ENCODE results near the gene EGFL8. TPM values are rescaled to one million over a fixed set of nuclear protein-coding genes. Genes with fewer than 3 reads are reported as not detected.

EGFL8 gene
- total and polyA plus RNA-seq, 4 experiments from 2014 or later, result 0.23 to 16.6 (median 16.6) TPM; not detected in 1

- DNase-seq, result peak; percentile 62 to 84 (median 70)
- peaks cover under 1% of the 10 kb centered on the region for H3K27me3 ChIP-seq (ENCODE audit: insufficient read depth, low read length)
- Mint-ChIP-seq H3K27me3 (peaks cover 15 to 25% of the 10 kb centered on the region in 2 donors), H3K9me3 (peaks cover 0 to 3% (median 0%) of the 10 kb centered on the region in 8 donors), H3K27ac (peak within 1 kb of the TSS; percentile 92 to 98 (median 94)), H3K4me3 (peak within 1 kb of the TSS; percentile 95 to 100 (median 98)), H3K4me1 (peaks cover 30 to 58% (median 41%) of the 10 kb centered on the region in 4 donors), H3K36me3 (peaks cover 12 to 15% of the 10 kb centered on the region in 2 donors)
- ChIA-PET POLR2A (ENCODE audit: partially characterized antibody) (interaction anchor here (0.9 to 1.3 kb wide), 6 partner anchors 11 to 43 kb away, joined by 3 to 14 read pairs (median 4); partner anchors contain the start of genes ATF6B and EGFL8), CTCF (ENCODE audit: partially characterized antibody) (interaction anchor here (1.0 to 1.3 kb wide), 6 partner anchors 11 to 106 kb away, joined by 3 to 9 read pairs (median 6); partner anchors contain the start of genes EGFL8 and GPSM3)
- peak within 1 kb of the TSS; percentile 42 for H3K27ac ChIP-seq (ENCODE audit: low read depth, low read length)
- no peaks in the 10 kb centered on the region for H3K36me3 ChIP-seq (ENCODE audit: insufficient read depth, low read length)
- intact Hi-C loops (cut with micrococcal nuclease), result loop anchor here (1.0 to 10.0 kb wide), 5 partner anchors 22 to 109 kb away; partner anchors contain the start of genes AGPAT1 and PBX2
- peak within 1 kb of the TSS; percentile 78 to 98 for H3K4me3 ChIP-seq (ENCODE audit: low read length in 2 of 2)
- H3K9me3 ChIP-seq (ENCODE audit: control insufficient read depth in 1 of 2, low read length in 2 of 2), result no peaks in the 10 kb centered on the region
- peaks cover 16% of the 10 kb centered on the region for H3K4me1 ChIP-seq (ENCODE audit: insufficient read depth, low read length)
Measured at GRCh38 chr6:32153564-32154513, 10.6 kb upstream of the EGFL8 start, which contains the start of gene PPT2. Gene PPT2 (plus strand): TSS chr6:32154141. CDS start chr6:32154595, 454 bp downstream.

- peak overlapping the region; percentile 42 for H3K27ac ChIP-seq (ENCODE audit: low read depth, low read length)
- H3K27me3 Mint-ChIP-seq, result peaks cover 11 to 21% of the 10 kb centered on the region in 2 donors
- H3K36me3 Mint-ChIP-seq, result peaks cover 12 to 15% of the 10 kb centered on the region in 2 donors
- H3K27me3 ChIP-seq (ENCODE audit: insufficient read depth, low read length), result no peaks in the 10 kb centered on the region
- POLR2A ChIA-PET (ENCODE audit: partially characterized antibody), result interaction anchor here (0.8 to 1.3 kb wide), 9 partner anchors 10 to 43 kb away, joined by 3 to 14 read pairs (median 4); partner anchors contain the start of genes ATF6B, EGFL8 and PBX2
- H3K36me3 ChIP-seq (ENCODE audit: insufficient read depth, low read length), result no peaks in the 10 kb centered on the region
- CTCF ChIA-PET (ENCODE audit: partially characterized antibody), result interaction anchor here (0.7 to 1.3 kb wide), 10 partner anchors 10 to 107 kb away, joined by 3 to 9 read pairs (median 5); partner anchors contain the start of genes EGFL8 and GPSM3
- no peaks in the 10 kb centered on the region for H3K9me3 ChIP-seq (ENCODE audit: control insufficient read depth in 1 of 2, low read length in 2 of 2)
- H3K4me1 ChIP-seq (ENCODE audit: insufficient read depth, low read length), result peaks cover 14% of the 10 kb centered on the region
- H3K9me3 Mint-ChIP-seq, result peaks cover 0 to 1% (median 0%) of the 10 kb centered on the region in 8 donors
- peak; percentile 60 to 75 (median 69) for DNase-seq
- H3K4me3 Mint-ChIP-seq, result peak overlapping the region; percentile 95 to 100 (median 98)
- H3K4me1 Mint-ChIP-seq, result peaks cover 26 to 54% (median 37%) of the 10 kb centered on the region in 4 donors
- intact Hi-C loops (cut with micrococcal nuclease), result loop anchor here (1.0 to 10.0 kb wide), 5 partner anchors 22 to 110 kb away; partner anchors contain the start of genes AGPAT1 and PBX2
- H3K27ac Mint-ChIP-seq, result peak overlapping the region; percentile 92 to 98 (median 94)
- H3K4me3 ChIP-seq (ENCODE audit: low read length in 2 of 2), result peak overlapping the region; percentile 78 to 98
Measured at GRCh38 chr6:32154514-32155161, 9.8 kb upstream of the EGFL8 start.

- ChIA-PET CTCF (ENCODE audit: partially characterized antibody) (no interaction called here), POLR2A (ENCODE audit: partially characterized antibody) (no interaction called here)
- no peak overlapping the region for H3K27ac Mint-ChIP-seq
- Histone ChIP-seq H3K4me1 (ENCODE audit: insufficient read depth, low read length) (peaks cover 14% of the 10 kb centered on the region), H3K4me3 (ENCODE audit: low read length in 2 of 2) (no peak overlapping the region), H3K36me3 (ENCODE audit: insufficient read depth, low read length) (no peaks in the 10 kb centered on the region), H3K27ac (ENCODE audit: low read depth, low read length) (no peak overlapping the region), H3K27me3 (ENCODE audit: insufficient read depth, low read length) (no peaks in the 10 kb centered on the region), H3K9me3 (ENCODE audit: control insufficient read depth in 1 of 2, low read length in 2 of 2) (no peaks in the 10 kb centered on the region)
- H3K9me3 Mint-ChIP-seq, result no peaks in the 10 kb centered on the region
- no peak for DNase-seq
- intact Hi-C loops (cut with micrococcal nuclease), result loop anchor here (10.0 kb wide), 1 partner anchor 112 kb away; no protein-coding TSS in a partner anchor
- peaks cover 19 to 37% (median 28%) of the 10 kb centered on the region in 4 donors for H3K4me1 Mint-ChIP-seq
- peaks cover 12 to 15% of the 10 kb centered on the region in 2 donors for H3K36me3 Mint-ChIP-seq
- H3K4me3 Mint-ChIP-seq, result no peak overlapping the region
- peaks cover 0 to 7% of the 10 kb centered on the region in 2 donors for H3K27me3 Mint-ChIP-seq
Measured at GRCh38 chr6:32156891-32157290, 7.5 kb upstream of the EGFL8 start.

- Mint-ChIP-seq H3K27me3 (peaks cover 0 to 3% of the 10 kb centered on the region in 2 donors), H3K36me3 (peaks cover 13 to 21% of the 10 kb centered on the region in 2 donors), H3K9me3 (no peaks in the 10 kb centered on the region), H3K4me1 (peaks cover 15 to 27% (median 20%) of the 10 kb centered on the region in 4 donors), H3K27ac (no peak overlapping the region), H3K4me3 (no peak overlapping the region)
- no peak overlapping the region for H3K4me3 ChIP-seq (ENCODE audit: low read length in 2 of 2)
- intact Hi-C loops (cut with micrococcal nuclease), result loop anchor here (10.0 kb wide), 1 partner anchor 113 kb away; no protein-coding TSS in a partner anchor
- ChIA-PET POLR2A (ENCODE audit: partially characterized antibody) (no interaction called here), CTCF (ENCODE audit: partially characterized antibody) (interaction anchor here (1.1 kb wide), 1 partner anchor 15 kb away, joined by 5 read pairs; no protein-coding TSS in a partner anchor)
- no peaks in the 10 kb centered on the region for H3K36me3 ChIP-seq (ENCODE audit: insufficient read depth, low read length)
- no peaks in the 10 kb centered on the region for H3K27me3 ChIP-seq (ENCODE audit: insufficient read depth, low read length)
- peaks cover 14% of the 10 kb centered on the region for H3K4me1 ChIP-seq (ENCODE audit: insufficient read depth, low read length)
- no peak for DNase-seq
- H3K9me3 ChIP-seq (ENCODE audit: control insufficient read depth in 1 of 2, low read length in 2 of 2), result no peaks in the 10 kb centered on the region
- no peak overlapping the region for H3K27ac ChIP-seq (ENCODE audit: low read depth, low read length)
Measured at GRCh38 chr6:32158052-32158451, 6.3 kb upstream of the EGFL8 start.

GRCh38 chr6:32163559-32164258 lies 686 bp upstream of the EGFL8 start:
- ChIA-PET CTCF (ENCODE audit: partially characterized antibody) (interaction anchor here (1.7 kb wide), 1 partner anchor 9 kb away, joined by 6 read pairs; no protein-coding TSS in a partner anchor), POLR2A (ENCODE audit: partially characterized antibody) (interaction anchor here (1.2 to 3.0 kb wide), 3 partner anchors 9 to 32 kb away, joined by 4 to 8 read pairs (median 5); partner anchors contain the start of gene AGPAT1)
- no peak overlapping the region for H3K4me3 Mint-ChIP-seq
- H3K27me3 ChIP-seq (ENCODE audit: insufficient read depth, low read length), result no peaks in the 10 kb centered on the region
- H3K9me3 Mint-ChIP-seq, result no peaks in the 10 kb centered on the region
- H3K4me1 Mint-ChIP-seq, result peaks cover 0 to 1% (median 0%) of the 10 kb centered on the region in 4 donors
- no peaks in the 10 kb centered on the region for H3K4me1 ChIP-seq (ENCODE audit: insufficient read depth, low read length)
- no peak overlapping the region for H3K27ac ChIP-seq (ENCODE audit: low read depth, low read length)
- intact Hi-C loops (cut with micrococcal nuclease), result no loop called here
- H3K36me3 ChIP-seq (ENCODE audit: insufficient read depth, low read length), result peaks cover 5% of the 10 kb centered on the region
- H3K4me3 ChIP-seq (ENCODE audit: low read length in 2 of 2), result no peak overlapping the region
- no peaks in the 10 kb centered on the region for H3K9me3 ChIP-seq (ENCODE audit: control insufficient read depth in 1 of 2, low read length in 2 of 2)
- no peaks in the 10 kb centered on the region for H3K27me3 Mint-ChIP-seq
- H3K36me3 Mint-ChIP-seq, result peaks cover 17 to 19% of the 10 kb centered on the region in 2 donors
- no peak overlapping the region for H3K27ac Mint-ChIP-seq
- DNase-seq, result no peak

- POLR2A ChIA-PET (ENCODE audit: partially characterized antibody), result no interaction called here
- H3K9me3 ChIP-seq (ENCODE audit: control insufficient read depth in 1 of 2, low read length in 2 of 2), result no peaks in the 10 kb centered on the region
- no peak for DNase-seq
- H3K4me1 ChIP-seq (ENCODE audit: insufficient read depth, low read length), result no peaks in the 10 kb centered on the region
- H3K27me3 ChIP-seq (ENCODE audit: insufficient read depth, low read length), result no peaks in the 10 kb centered on the region
- H3K27ac Mint-ChIP-seq, result no peak overlapping the region
- no peak overlapping the region for H3K4me3 ChIP-seq (ENCODE audit: low read length in 2 of 2)
- no peaks in the 10 kb centered on the region for H3K27me3 Mint-ChIP-seq
- H3K36me3 ChIP-seq (ENCODE audit: insufficient read depth, low read length), result peaks cover 14% of the 10 kb centered on the region
- no peak overlapping the region for H3K27ac ChIP-seq (ENCODE audit: low read depth, low read length)
- CTCF ChIA-PET (ENCODE audit: partially characterized antibody), result no interaction called here
- peaks cover 29 to 41% of the 10 kb centered on the region in 2 donors for H3K36me3 Mint-ChIP-seq
- intact Hi-C loops (cut with micrococcal nuclease), result no loop called here
- no peak overlapping the region for H3K4me3 Mint-ChIP-seq
- no peaks in the 10 kb centered on the region for H3K9me3 Mint-ChIP-seq
- H3K4me1 Mint-ChIP-seq, result peaks cover 0 to 6% (median 4%) of the 10 kb centered on the region in 4 donors
Measured at GRCh38 chr6:32166411-32167061, 2.1 kb downstream of the EGFL8 start.

All from CD4-positive, alpha-beta memory T cell (primary cell).